PC-9 (cell line): ENCODE measurements around the gene FOXL1.

Experiments used
- EZH2 ChIP-seq: fragments of 200-600 bp; sonication (generic); IDR thresholded peaks from 2 replicates; pipeline ENCODE4 v1.8.0; 2017; ENCODE audit warnings: antibody characterized with exemption, low read depth
- TF ChIP-seq, protein P1 (sequence below): fragments of 200-600 bp; sonication (generic); conservative IDR thresholded peaks from 2 replicates; pipeline ENCODE4 v1.6.1; 2017; ENCODE audit warnings: mixed run types, antibody characterized with exemption, mild to moderate bottlenecking, moderate library complexity

GRCh38 chr16:86598607-86599565 lies 20.5 kb downstream of the FOXL1 start:
- TF ChIP-seq, protein P1, sequence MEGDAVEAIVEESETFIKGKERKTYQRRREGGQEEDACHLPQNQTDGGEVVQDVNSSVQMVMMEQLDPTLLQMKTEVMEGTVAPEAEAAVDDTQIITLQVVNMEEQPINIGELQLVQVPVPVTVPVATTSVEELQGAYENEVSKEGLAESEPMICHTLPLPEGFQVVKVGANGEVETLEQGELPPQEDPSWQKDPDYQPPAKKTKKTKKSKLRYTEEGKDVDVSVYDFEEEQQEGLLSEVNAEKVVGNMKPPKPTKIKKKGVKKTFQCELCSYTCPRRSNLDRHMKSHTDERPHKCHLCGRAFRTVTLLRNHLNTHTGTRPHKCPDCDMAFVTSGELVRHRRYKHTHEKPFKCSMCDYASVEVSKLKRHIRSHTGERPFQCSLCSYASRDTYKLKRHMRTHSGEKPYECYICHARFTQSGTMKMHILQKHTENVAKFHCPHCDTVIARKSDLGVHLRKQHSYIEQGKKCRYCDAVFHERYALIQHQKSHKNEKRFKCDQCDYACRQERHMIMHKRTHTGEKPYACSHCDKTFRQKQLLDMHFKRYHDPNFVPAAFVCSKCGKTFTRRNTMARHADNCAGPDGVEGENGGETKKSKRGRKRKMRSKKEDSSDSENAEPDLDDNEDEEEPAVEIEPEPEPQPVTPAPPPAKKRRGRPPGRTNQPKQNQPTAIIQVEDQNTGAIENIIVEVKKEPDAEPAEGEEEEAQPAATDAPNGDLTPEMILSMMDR: no peak
- no peak for TF ChIP-seq EZH2
